NCI-H1694 treated with DMSO at 0.1 percent for 48 hours (cell line): ENCODE measurements around the gene PLP2.
"Not testable (repeated sequence)": the region's sequence is repeated elsewhere in the genome, so short reads cannot be mapped to it uniquely, and the experiment has no call there.

Experiments
- DNase-seq: peaks from one replicate; lab custom pipeline; 2025; lab: John Stamatoyannopoulos, UW

PLP2 gene

GRCh38 chrX:49171752-49172279, at the start of gene PLP2:
PLP2 (plus strand) TSS chrX:49171898; CDS start chrX:49172001, 103 bp downstream.
- DNase-seq: no peak

GRCh38 chrX:49122499-49122898, 49.2 kb upstream of the PLP2 start:
- DNase-seq: no peak

- DNase-seq: not testable (repeated sequence)
Measured at GRCh38 chrX:49127742-49128258, 43.9 kb upstream of the PLP2 start.

GRCh38 chrX:49129427-49129826, 42.3 kb upstream of the PLP2 start:
- DNase-seq: no peak

GRCh38 chrX:49132275-49132674, 39.4 kb upstream of the PLP2 start:
- DNase-seq: not testable (repeated sequence)

- no peak for DNase-seq
Measured at GRCh38 chrX:49133759-49134158, 37.9 kb upstream of the PLP2 start.

GRCh38 chrX:49137492-49137891, 34.2 kb upstream of the PLP2 start:
- no peak for DNase-seq

GRCh38 chrX:49139713-49140112, 32.0 kb upstream of the PLP2 start:
- DNase-seq: no peak

- peak; percentile 50 for DNase-seq
Measured at GRCh38 chrX:49142264-49142663, 29.4 kb upstream of the PLP2 start.

- DNase-seq: not testable (repeated sequence)
Measured at GRCh38 chrX:49143154-49143553, 28.5 kb upstream of the PLP2 start.

- DNase-seq: no peak
Measured at GRCh38 chrX:49147282-49147681, 24.4 kb upstream of the PLP2 start.

- DNase-seq: no peak
Measured at GRCh38 chrX:49147936-49148335, 23.8 kb upstream of the PLP2 start.

GRCh38 chrX:49148390-49149100, 23.2 kb upstream of the PLP2 start:
- DNase-seq: not testable (repeated sequence)

- not testable (repeated sequence) for DNase-seq
Measured at GRCh38 chrX:49149291-49149690, 22.4 kb upstream of the PLP2 start.

- DNase-seq: no peak
Measured at GRCh38 chrX:49153467-49153866, 18.2 kb upstream of the PLP2 start.

- no peak for DNase-seq
Measured at GRCh38 chrX:49155243-49155899, 16.3 kb upstream of the PLP2 start.

GRCh38 chrX:49155900-49156837, 15.5 kb upstream of the PLP2 start:
- DNase-seq: peak; percentile 65

- DNase-seq: no peak
Measured at GRCh38 chrX:49157194-49157593, 14.5 kb upstream of the PLP2 start.

GRCh38 chrX:49160908-49161307, 10.8 kb upstream of the PLP2 start:
- no peak for DNase-seq

GRCh38 chrX:49161632-49162031, 10.1 kb upstream of the PLP2 start:
- no peak for DNase-seq

- no peak for DNase-seq
Measured at GRCh38 chrX:49162620-49163019, 9.1 kb upstream of the PLP2 start, which contains the start of gene MAGIX. MAGIX (plus strand) TSS chrX:49162758; CDS start chrX:49162890, 132 bp downstream.
